Measurements from ENCODE around the gene RBM33. TPM values are rescaled to one million over a fixed set of nuclear protein-coding genes. Genes with fewer than 3 reads are reported as not detected.

The RBM33 gene
- total and polyA plus RNA-seq, 2 of the 13 experiments (the other 11 are each of a cell fraction or from before 2014, with no cell fraction given), result 12.4 to 28.9 TPM

DNA sequence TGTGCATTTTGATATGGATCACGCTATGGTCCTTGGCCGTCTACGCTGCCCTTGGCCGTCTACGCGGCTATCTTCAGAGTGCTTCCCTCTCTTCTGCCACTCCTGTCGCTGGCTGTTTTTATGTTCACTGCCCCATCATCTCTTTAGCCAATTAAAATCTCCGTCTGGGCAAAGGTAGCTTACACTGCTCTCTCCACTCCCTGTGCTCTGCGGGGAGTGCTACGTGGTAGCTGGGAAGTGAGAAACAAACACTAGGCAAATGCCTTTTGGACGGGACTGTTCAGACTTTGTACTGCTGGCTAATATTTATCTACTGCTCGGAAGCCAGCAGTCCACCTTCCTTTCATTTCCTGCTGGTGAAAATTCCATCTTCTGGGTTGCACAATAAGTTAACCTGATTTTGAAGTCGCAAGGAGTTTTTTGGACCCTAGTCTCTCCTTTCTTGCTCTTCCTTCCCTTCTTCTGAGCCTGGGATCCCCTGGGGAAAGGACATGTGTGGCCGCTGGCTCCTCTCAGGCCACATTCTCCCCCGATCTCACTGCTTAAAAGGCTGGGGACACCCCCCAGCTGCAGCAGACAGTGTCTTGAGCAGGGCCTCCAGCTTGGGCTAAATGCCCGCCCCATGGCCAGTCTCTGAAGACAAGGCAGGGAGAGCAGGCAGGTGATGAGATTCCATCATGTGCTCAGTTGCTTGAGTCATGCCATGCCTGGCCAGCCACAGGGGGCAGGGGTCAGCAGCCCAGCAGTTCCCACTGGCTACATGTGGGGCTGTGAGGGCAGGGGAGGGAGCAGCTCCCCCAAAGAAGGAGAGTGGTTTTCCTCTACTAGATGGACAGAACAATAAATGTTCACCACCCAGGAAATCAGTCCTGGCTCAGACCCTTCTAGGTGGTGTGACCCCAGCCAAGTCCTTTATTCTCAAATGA, 25.5 kb upstream of the RBM33 start (continued):
- TF ChIP-seq, protein P1, sequence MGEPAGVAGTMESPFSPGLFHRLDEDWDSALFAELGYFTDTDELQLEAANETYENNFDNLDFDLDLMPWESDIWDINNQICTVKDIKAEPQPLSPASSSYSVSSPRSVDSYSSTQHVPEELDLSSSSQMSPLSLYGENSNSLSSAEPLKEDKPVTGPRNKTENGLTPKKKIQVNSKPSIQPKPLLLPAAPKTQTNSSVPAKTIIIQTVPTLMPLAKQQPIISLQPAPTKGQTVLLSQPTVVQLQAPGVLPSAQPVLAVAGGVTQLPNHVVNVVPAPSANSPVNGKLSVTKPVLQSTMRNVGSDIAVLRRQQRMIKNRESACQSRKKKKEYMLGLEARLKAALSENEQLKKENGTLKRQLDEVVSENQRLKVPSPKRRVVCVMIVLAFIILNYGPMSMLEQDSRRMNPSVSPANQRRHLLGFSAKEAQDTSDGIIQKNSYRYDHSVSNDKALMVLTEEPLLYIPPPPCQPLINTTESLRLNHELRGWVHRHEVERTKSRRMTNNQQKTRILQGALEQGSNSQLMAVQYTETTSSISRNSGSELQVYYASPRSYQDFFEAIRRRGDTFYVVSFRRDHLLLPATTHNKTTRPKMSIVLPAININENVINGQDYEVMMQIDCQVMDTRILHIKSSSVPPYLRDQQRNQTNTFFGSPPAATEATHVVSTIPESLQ (CRISPR knock-in tag; conservative IDR thresholded peaks at IDR 0.05), result no peak
- TF ChIP-seq, protein P2, sequence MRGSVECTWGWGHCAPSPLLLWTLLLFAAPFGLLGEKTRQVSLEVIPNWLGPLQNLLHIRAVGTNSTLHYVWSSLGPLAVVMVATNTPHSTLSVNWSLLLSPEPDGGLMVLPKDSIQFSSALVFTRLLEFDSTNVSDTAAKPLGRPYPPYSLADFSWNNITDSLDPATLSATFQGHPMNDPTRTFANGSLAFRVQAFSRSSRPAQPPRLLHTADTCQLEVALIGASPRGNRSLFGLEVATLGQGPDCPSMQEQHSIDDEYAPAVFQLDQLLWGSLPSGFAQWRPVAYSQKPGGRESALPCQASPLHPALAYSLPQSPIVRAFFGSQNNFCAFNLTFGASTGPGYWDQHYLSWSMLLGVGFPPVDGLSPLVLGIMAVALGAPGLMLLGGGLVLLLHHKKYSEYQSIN (CRISPR knock-in tag; IDR thresholded peaks at IDR 0.05; ENCODE audit: borderline replicate concordance), result no peak
- TF ChIP-seq NFIB (CRISPR knock-in tag; IDR thresholded peaks at IDR 0.05; ENCODE audit: borderline replicate concordance) (no peak; the same call in 1 of the 2 replicates), GATAD1 (CRISPR knock-in tag; IDR thresholded peaks at IDR 0.05) (no peak; the same call in 1 of the 2 replicates), BCL6 (CRISPR knock-in tag; IDR thresholded peaks at IDR 0.05) (no peak), IRX3 (CRISPR knock-in tag; IDR thresholded peaks at IDR 0.05; ENCODE audit: borderline replicate concordance, low read depth) (no peak), ZSCAN29 (CRISPR knock-in tag; conservative IDR thresholded peaks at IDR 0.05) (peak; percentile 100), ZNF883 (CRISPR knock-in tag; IDR thresholded peaks at IDR 0.05; ENCODE audit: not compliant biosample characterization) (no peak), TRAFD1 (CRISPR knock-in tag; IDR thresholded peaks at IDR 0.05; ENCODE audit: borderline replicate concordance) (no peak), HOMEZ (CRISPR knock-in tag; IDR thresholded peaks at IDR 0.05; ENCODE audit: low read depth) (peak; percentile 66), MTA3 (CRISPR knock-in tag; IDR thresholded peaks at IDR 0.05) (no peak), TAF1 (CRISPR knock-in tag; IDR thresholded peaks at IDR 0.05) (peak; percentile 28; the same call in 1 of the 2 replicates), PLRG1 (conservative IDR thresholded peaks at IDR 0.05) (no peak), ZNF746 (CRISPR knock-in tag; IDR thresholded peaks at IDR 0.05) (0 out of 2 replicates have a peak, but pooled peaks have one; percentile 51), ADNP (CRISPR knock-in tag; IDR thresholded peaks at IDR 0.05) (no peak)
- TF ChIP-seq, protein P3, sequence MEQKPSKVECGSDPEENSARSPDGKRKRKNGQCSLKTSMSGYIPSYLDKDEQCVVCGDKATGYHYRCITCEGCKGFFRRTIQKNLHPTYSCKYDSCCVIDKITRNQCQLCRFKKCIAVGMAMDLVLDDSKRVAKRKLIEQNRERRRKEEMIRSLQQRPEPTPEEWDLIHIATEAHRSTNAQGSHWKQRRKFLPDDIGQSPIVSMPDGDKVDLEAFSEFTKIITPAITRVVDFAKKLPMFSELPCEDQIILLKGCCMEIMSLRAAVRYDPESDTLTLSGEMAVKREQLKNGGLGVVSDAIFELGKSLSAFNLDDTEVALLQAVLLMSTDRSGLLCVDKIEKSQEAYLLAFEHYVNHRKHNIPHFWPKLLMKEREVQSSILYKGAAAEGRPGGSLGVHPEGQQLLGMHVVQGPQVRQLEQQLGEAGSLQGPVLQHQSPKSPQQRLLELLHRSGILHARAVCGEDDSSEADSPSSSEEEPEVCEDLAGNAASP (CRISPR knock-in tag; IDR thresholded peaks at IDR 0.05; ENCODE audit: borderline replicate concordance), result peak; percentile 42; the same call in 1 of the 2 replicates
- TF ChIP-seq, protein P4, sequence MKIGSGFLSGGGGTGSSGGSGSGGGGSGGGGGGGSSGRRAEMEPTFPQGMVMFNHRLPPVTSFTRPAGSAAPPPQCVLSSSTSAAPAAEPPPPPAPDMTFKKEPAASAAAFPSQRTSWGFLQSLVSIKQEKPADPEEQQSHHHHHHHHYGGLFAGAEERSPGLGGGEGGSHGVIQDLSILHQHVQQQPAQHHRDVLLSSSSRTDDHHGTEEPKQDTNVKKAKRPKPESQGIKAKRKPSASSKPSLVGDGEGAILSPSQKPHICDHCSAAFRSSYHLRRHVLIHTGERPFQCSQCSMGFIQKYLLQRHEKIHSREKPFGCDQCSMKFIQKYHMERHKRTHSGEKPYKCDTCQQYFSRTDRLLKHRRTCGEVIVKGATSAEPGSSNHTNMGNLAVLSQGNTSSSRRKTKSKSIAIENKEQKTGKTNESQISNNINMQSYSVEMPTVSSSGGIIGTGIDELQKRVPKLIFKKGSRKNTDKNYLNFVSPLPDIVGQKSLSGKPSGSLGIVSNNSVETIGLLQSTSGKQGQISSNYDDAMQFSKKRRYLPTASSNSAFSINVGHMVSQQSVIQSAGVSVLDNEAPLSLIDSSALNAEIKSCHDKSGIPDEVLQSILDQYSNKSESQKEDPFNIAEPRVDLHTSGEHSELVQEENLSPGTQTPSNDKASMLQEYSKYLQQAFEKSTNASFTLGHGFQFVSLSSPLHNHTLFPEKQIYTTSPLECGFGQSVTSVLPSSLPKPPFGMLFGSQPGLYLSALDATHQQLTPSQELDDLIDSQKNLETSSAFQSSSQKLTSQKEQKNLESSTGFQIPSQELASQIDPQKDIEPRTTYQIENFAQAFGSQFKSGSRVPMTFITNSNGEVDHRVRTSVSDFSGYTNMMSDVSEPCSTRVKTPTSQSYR (CRISPR knock-in tag; IDR thresholded peaks at IDR 0.05; ENCODE audit: borderline replicate concordance), result peak; percentile 85
